HG02943 (cell line): ENCODE results near the gene MT1A.
"Not testable (repeated sequence)": the region's sequence is repeated elsewhere in the genome, so short reads cannot be mapped to it uniquely, and the experiment has no call there.

Experiments
- ATAC-seq: cut with Tn5 transposase; IDR thresholded peaks from one replicate; pipeline ENCODE4 v1.9.1; 2021; ENCODE audit warnings: mild to moderate bottlenecking, low read depth, moderate library complexity; ENCODE audit not compliant: unreplicated experiment

MT1A gene

DNA sequence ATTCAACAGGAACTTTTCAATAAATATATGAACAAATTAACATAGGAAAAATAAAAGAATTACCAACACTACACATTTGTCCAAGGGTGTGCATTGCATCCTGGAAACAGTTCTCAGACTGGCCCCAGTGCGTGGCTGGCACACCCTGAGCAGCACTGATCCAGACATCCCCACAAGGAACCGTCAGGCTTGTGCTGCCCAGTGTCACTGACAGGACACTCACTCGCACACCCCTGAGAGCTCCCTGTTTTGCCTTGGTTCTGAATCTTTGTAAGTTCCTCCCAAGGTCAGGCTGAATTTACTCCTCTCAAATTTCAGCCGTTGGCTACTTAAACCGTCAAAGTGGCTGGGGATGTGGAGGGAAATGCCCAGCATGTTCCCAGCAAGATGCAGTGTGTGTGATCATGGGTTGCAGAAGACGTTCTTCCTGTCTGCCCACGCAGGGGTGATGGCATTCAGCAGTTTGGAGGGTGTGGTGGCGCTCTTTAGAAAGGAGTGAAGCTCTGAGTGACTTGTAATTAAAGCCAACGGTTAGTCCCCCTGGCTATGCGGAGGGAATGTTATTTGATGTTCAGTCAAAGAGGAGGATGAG, 28.4 kb upstream of the MT1A start:
- no peak for ATAC-seq

DNA sequence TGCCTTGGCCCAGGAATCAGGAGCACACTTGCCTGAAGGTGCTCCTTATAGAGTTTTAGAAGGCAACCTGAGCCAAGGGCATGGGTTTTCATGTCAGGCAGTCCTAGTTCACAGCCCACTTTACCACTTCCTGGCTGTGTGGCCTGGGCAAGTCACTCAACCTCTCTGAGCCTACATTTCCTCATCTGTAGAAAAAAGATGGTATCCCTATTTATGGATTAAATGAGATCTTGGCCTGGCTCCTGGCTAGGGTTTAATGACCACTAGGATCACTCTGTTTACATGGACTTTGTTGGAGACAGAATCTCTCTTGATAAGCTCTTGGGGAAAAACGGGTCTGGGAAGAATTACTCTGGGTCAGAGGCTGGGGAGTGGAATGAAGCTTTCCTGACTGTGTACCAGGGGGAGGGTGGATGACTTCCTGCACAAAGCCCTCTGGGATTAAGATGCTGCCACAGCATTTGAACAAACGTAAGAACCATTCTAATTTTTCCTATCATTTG, 27.8 kb upstream of the MT1A start:
- no peak for ATAC-seq

DNA sequence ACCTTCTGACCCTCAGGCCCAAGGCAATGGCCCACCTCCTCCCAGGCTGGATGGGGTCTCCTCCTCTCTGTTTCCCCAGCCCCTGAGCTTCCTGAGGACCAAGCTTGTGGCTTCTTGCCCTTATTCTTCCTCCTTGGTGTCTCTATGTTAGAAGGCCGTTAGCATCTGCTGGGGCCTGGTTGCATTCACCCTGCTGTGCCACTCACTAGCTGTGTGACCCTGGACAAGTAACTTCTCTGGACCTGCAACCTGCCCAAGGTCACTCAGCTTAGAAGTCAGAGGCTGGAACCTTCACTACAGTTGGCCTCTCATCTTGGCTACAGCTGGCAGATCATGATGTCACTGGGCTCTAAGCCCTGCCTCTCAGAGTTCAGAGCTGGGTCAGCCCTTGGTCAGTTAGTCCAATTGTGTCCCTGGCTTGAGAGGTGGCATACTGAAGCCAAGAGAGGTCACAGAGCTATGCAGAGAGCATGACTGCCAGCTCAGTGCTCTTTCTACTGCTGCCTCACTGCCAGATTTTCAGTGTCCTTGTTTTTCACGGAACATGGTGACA, 27.1 kb upstream of the MT1A start:
- ATAC-seq, result no peak

DNA sequence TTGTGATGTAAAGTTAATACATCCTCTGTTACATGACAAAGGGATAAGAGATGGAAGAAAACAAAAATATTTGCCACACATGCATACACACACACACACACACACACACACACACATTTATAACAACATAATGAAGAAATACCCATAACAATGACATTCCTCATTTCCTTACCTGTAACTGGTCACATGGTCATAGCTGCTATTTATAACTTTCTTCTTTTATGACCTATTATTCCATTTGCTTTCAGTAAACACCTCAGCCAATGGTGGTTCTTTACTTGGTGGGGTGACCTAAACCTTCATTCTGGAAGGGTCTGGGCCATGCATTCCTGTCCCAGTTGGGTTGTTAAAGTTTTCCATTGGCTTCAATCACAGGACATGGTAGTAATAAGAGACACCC, 24.8 kb upstream of the MT1A start:
- ATAC-seq, result no peak

DNA sequence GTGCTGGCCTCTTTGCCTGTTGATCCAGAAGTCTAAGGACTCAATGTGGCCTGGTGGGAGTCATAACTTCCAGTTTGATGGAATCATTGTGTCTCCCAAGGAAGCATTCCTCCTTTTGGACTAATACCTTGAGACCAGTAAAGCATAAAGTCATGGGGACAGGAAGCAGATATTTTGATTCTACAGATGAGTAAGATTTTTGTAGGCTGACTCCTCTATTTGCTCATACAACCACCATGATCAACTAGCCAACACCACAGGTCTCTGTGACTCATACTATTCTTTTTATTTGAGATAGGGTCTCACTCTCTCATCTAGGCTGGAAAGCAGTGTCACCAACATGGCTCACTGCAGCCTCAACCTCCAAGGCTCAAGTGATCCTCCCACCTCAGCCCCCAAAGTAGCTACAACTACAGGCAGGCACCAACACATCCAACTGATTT, 23.9 kb upstream of the MT1A start:
- no peak for ATAC-seq

DNA sequence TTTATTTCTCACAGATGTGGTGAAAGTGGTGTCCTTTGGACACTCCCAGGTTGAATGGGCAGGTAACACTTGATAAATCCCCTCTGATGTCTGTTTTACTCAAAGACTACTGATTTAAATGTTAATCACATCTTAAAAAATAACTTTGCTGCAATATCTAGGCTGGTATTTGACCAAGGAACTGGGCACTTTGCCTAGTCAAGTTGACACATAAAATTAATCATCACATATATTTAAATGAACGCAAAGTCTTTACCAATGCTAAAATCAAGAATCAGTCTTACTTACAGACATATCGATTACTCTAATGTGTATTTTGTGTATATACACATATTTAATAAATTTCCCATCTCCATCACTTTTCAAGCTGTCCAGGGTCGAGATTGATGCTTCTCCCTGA, 23.1 kb upstream of the MT1A start:
- ATAC-seq, result no peak

DNA sequence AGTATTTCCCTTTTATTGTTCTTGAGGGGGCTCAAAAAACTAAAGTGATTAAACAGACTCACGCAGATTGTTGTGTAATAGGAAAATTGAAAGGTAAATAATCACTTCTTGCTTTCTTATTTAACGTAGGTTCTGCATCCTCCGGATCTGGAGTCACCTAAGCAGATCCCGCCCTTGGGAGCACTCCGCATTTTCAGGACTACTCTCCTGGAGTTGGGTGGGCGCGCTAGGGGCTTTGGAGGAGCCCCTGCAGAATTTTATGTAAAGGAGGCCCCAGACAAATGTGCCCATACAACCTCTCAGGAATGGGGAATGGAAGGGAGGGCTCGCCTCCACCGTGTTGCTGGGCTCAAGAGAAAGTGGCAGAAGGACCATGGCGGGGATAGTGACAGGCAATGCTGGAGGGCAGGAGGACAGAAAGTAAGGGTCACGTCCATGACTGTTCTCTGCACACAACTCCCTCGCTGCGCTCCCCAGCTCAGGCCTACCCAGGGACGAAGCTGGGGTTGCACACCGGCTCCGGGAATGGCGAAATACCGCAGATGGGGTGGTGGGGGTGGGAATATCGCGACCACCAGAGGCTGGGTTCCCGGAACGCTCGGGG, 21.8 kb upstream of the MT1A start:
- no peak for ATAC-seq

DNA sequence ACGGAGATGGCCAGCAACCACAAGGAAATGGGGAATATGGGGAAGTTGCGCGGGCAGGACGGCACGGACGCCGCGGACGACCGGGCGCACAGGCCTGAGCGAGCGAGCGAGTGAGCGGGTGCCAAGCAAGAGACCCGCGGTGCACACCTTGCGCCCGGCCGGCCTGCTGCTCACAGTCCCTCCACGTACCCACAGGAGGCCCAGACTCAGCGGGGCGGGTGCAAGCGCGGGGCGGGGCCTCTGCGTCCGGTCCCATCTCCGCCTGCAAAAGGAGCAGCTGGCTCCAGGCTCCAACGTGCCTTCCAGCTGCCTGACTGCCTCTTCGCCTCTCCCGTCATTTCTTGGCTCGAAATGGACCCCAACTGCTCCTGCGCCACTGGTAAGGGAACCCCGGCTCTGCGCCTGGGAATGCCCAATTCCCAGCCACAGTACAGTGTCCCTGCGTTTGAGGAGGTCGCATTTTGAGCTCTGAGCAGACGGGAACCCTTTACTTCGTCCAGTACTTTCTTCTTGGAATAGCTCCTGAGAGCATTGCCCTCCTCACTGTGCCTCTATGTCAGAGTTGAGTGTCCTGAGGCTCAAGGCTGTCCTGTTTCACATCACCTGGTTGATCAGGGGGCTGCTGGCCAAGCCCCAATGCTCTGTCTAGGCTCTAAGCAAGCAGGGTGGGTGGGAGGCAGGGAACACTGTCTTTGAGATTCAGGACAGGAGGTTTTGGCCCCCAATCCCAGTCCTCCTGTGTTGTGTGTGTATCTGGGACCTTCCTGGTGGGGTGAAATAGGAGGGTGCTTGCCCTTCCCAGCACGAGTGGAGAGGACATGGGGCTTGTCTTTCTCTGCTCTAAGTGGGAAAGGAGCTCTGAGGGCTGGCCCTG, 21.0 kb upstream of the MT1A start:
- ATAC-seq, result no peak

DNA sequence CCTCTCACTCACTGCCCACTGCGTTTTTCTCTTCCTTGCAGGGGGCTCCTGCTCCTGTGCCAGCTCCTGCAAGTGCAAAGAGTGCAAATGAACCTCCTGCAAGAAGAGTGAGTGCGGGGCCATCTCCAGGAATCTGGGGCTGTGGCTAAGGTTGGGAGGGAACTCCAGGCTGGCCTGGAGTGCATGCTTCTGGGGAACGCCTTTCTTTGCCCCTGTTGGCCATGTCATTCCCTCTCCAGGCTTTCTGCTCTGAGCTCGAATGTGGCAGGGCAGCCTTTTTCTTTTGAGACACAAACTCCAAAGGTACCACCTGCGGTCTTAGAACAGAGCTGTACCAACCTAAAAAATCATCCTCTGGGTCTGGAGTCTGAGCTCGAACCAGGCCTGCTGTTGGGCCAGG, 20.3 kb upstream of the MT1A start:
- no peak for ATAC-seq

DNA sequence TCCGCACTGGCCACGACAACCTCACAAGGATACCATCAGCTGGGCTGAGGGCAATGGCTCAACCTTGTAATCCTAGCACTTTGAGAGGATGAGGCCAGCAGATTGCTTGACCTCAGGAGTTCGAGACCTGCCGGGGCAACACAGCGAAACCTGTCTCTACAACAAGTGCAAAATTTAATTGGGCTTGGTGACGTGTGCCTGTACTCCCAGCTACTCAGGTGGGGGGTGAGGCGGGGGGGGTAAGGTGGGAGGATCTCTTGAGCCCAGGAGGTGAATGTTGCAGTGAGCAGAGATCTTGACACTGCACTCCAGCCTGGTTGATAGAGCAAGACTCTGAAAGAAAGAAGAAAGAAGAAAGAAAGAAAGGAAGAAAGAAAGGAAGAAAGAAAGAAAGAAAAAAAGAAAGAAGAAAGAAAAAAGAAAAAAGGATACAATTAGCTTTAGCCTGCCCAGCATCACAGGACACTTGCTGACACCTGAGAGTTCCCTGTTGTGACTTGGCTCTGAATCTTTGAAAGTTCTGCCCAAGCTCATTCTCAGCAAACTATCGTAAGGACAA, 18.0 kb upstream of the MT1A start:
- ATAC-seq, result no peak

DNA sequence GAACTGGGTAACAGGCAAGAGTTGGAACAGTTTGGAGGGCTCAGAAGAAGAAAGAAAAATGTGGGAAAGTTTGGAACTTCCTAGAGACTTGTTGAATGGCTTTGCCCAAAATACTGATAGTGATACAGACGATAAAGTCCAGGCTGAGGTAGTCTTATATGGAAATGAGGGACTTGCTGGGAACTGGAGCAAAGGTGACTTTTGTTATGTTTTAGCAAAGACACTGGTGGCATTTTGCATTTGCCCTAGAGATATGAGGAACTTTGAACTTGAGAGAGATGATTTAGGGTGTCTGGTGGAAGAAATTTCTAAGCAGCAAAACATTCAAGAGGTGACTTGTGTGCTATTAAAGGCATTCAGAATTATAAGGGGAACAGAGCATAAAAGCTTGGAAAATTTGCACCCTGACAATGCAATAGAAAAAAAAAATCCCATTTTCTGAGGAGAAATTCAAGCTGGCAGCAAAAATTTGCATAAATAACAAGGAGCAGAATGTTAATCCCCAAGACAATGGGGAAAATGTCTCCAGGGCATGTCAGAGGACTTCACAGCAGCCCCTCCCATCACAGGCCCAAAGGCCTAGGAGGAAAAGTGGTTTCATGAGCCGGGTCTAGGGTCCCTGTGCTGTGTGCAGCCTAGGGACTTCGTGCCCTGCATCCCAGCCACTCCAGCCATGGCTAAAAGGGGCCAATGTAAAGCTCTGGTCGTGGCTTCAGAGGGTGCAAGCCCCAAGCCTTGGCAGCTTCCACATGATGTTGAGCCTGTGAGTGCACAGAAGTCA, 16.6 kb upstream of the MT1A start:
- ATAC-seq, result not testable (repeated sequence)

DNA sequence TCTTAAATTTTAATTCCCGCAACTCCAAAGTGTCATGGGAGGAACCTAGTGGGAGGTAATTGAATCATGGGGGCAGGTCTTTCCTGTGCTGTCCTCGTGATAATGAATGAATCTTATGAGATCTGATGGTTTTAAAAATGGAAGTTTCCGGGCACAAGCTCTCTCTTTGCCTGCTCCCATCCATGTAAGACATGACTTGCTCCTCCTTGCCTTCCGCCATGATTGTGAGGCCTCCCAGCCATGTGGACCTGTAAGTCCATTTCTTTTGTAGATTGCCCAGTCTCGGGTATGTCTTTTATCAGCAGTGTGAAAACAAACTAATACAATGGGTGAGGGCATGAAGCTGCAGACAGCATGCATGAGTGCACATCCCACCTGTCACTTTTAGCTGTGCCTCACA, 15.3 kb upstream of the MT1A start:
- not testable (repeated sequence) for ATAC-seq

DNA sequence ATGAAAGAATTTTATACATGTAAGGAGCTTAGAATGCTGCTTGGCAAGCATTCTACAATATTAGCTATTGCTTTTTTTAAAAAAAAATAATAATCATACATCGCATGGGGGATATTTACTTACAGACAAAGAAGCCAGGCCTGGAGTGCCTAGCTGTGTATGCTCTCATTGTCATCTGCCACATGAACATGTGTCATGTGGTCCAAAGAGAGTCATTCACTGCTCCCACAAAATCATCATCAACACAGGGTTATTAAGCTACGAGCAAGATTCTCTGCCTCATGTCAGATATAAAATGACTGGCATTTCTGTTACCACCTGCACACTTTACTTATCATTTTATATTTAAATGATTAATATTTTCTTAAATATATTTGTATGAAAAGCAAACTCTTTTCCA, 14.8 kb upstream of the MT1A start:
- ATAC-seq, result no peak

DNA sequence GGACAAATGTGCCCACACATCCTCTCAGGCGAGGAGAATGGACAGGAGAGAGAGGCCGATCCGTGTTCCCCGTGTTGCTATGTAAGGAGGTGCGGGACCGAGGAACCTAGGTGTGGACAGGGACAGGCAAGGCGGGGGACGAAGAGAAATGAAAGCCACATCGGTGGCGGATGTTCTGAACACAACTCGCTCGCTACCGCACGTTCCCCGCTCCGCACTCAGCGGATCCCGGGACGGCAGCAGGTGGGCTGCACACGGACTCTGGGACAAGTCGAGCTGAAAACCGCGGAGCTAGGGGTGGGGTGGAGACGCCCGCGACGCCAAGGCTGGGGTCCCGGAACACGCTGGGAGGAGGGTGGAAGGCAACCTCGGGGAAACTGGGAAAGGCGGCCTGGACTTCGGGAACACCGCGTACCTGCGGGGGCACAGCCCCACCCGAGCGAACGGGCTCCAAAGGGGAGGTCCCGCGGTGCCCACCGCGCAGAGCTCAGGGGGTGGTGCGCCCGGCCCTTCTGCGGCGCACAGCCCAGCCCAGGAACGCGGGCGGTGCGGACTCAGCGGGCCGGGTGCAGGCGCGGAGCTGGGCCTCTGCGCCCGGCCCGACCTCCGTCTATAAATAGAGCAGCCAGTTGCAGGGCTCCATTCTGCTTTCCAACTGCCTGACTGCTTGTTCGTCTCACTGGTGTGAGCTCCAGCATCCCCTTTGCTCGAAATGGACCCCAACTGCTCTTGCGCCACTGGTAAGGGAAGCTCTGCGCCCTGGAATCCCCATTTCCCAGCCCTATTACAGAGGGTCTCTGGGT, 13.1 kb upstream of the MT1A start, which contains the start of gene MT1E:
MT1E (plus strand) TSS at position 642 of the 803 bp plus-strand sequence; CDS start at position 713, 71 bp downstream.
- no peak for ATAC-seq

DNA sequence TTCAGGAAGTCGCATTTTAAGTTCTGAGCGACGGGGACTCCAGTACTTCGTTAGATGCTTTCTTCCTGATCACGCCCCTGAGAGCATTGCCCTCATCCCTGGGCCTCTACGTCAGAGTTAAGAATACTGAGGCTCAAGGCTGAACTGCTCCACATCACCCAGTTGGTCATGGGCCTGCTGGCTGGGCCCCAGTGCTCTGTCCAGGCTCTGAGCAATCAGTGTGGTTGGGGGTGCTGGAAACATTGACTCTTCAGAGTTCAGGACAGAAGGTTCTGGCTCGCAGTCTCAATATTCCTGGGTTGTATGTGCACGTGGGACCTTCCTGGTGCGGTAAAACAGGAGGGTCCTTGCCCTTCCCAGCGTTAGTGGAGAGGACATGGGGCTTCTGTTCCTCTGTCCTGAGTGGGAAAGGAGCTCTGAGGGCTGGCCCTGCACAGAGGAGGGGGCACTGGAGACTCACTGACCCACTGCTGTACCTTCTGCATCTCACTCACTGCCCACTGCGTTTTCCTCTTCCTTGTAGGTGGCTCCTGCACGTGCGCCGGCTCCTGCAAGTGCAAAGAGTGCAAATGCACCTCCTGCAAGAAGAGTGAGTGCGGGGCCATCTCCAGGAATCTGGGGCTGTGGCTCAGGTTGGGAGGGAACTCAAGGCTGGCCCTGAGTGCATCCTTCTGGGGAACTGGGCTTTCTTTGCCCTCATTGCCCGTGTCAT, 12.4 kb upstream of the MT1A start:
- ATAC-seq, result no peak

DNA sequence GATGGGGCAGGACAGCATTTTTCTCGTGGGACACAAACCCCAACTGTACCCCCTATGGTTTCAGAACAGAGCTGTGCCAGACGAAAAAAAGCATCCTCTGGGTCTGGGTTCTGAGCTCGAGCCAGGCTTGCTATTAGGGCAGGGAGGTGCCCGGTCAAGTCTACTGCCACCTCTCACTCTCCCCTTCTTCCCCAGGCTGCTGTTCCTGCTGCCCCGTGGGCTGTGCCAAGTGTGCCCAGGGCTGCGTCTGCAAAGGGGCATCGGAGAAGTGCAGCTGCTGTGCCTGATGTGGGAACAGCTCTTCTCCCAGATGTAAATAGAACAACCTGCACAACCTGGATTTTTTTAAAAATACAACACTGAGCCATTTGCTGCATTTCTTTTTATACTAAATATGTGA, 11.8 kb upstream of the MT1A start:
- no peak for ATAC-seq

DNA sequence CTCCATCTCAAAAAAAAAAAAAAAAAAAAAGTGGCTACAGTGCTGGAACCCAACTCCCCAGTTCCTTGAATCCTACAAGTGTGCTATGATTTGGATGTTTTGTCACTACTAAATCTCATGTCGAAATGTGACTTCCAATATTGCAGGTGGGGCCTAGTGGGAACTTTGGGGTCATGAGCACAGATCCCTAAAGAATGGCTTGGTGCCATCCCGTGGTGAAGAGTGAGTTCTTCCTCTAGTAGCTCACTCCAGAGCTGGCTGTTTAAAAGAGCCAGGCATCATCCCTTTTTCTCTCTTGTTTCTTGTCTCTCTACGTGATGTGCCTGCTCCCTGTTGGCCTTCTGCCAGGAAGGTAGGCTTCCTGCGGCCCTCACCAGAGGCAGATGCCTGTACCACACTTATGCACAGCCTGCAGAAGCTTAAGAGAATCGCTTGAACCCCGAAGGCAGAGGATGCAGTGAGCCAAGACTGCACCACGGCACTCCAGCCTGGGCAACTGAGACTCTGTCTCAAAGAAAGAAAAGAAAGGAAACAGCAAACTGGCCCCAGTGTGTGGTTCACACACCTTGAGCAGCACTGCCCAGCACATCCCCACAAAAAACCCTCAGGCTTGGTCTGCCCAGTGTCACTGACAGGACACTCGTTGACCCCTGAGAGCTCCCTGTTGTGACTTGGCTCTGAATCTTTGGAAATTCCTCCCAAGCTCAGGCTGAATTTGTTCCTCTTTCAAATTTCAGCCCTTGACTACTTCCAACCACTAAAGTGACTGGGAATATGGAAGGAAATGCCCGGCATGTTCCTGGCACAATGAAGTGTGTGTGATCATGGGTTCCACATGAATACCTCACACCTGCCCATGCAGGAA, 9.7 kb upstream of the MT1A start:
- no peak for ATAC-seq

DNA sequence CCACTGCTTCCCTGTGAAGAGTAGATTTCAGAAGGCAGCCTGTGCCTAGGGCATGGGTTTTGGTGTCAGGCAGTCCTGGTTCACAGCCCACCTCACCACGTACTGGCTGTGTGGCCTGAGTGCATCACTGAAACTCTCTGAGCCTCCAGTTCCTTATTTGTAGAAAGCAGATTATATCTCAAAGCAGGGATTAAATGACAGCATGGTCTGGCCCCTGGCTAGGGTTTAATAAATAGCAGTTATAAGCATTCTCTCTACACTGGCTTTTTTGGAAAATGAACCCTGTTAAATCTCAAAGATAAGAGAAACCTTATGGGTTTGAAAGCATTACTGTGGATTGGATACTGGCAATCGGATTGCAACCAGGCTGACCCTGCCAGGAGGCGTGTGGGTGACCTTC, 8.9 kb upstream of the MT1A start:
- ATAC-seq, result no peak
